ENCODE measurements around the gene PGLYRP2. TPM values are rescaled to one million over a fixed set of nuclear protein-coding genes. Genes with fewer than 3 reads are reported as not detected.

PGLYRP2 gene
- total RNA-seq, 3 donors from 2014 or later (not counting 1 experiment from before 2014, with no cell fraction given), result 0.21 to 0.28 TPM; not detected in 1

GRCh38 chr19:15507068-15508034 is 28.1 kb upstream of the PGLYRP2 start:
- intact Hi-C loops (cut with micrococcal nuclease), result no loop called here
- Mint-ChIP-seq H3K4me1 (peaks cover 18 to 27% of the 10 kb centered on the region in 2 donors), H3K27ac (peak overlapping the region in 1 of 2 donors; percentile 8), H3K4me3 (peak overlapping the region; percentile 85), H3K27me3 (ENCODE audit: low read depth in 2 of 2) (peaks cover 8 to 20% of the 10 kb centered on the region in 2 donors), H3K9me3 (no peaks in the 10 kb centered on the region), H3K36me3 (no peaks in the 10 kb centered on the region)
- no peaks in the 10 kb centered on the region for H3K9me3 ChIP-seq (ENCODE audit: control insufficient read depth, insufficient read depth, low read length)
- H3K27ac ChIP-seq (ENCODE audit: low read length), result no peak overlapping the region
- TF ChIP-seq CTCF (IDR thresholded peaks at IDR 0.05), result no peak
- peaks cover 15% of the 10 kb centered on the region for H3K4me1 ChIP-seq (ENCODE audit: control insufficient read depth, insufficient read depth, low read length)
- DNase-seq, result no peak
- peaks cover 8% of the 10 kb centered on the region for H3K27me3 ChIP-seq (ENCODE audit: control insufficient read depth, insufficient read depth, low read length)
- 85% methylated on average over 14 of the region's 14 CpGs for WGBS (ENCODE audit: insufficient coverage)
- no peak for ATAC-seq
- H3K36me3 ChIP-seq (ENCODE audit: control insufficient read depth, insufficient read depth, low read length), result no peaks in the 10 kb centered on the region
- no peak overlapping the region for H3K4me3 ChIP-seq (ENCODE audit: low read length)

GRCh38 chr19:15506074-15506571 is 26.8 kb upstream of the PGLYRP2 start:
- H3K36me3 ChIP-seq (ENCODE audit: control insufficient read depth, insufficient read depth, low read length), result no peaks in the 10 kb centered on the region
- 93% methylated on average over 5 of the region's 5 CpGs for WGBS (ENCODE audit: insufficient coverage)
- ATAC-seq (no peak), DNase-seq (no peak)
- peaks cover 8 to 26% of the 10 kb centered on the region in 2 donors for H3K27me3 Mint-ChIP-seq (ENCODE audit: low read depth in 2 of 2)
- peaks cover 18 to 27% of the 10 kb centered on the region in 2 donors for H3K4me1 Mint-ChIP-seq
- TF ChIP-seq CTCF (IDR thresholded peaks at IDR 0.05), result no peak
- peaks cover 8% of the 10 kb centered on the region for H3K27me3 ChIP-seq (ENCODE audit: control insufficient read depth, insufficient read depth, low read length)
- H3K27ac Mint-ChIP-seq, result no peak overlapping the region
- no peak overlapping the region for H3K4me3 ChIP-seq (ENCODE audit: low read length)
- no peaks in the 10 kb centered on the region for H3K9me3 Mint-ChIP-seq
- no peaks in the 10 kb centered on the region for H3K36me3 Mint-ChIP-seq
- no peak overlapping the region for H3K4me3 Mint-ChIP-seq
- no peak overlapping the region for H3K27ac ChIP-seq (ENCODE audit: low read length)
- peaks cover 15% of the 10 kb centered on the region for H3K4me1 ChIP-seq (ENCODE audit: control insufficient read depth, insufficient read depth, low read length)
- intact Hi-C loops (cut with micrococcal nuclease), result no loop called here
- no peaks in the 10 kb centered on the region for H3K9me3 ChIP-seq (ENCODE audit: control insufficient read depth, insufficient read depth, low read length)

- Mint-ChIP-seq H3K4me3 (no peak overlapping the region), H3K36me3 (no peaks in the 10 kb centered on the region), H3K9me3 (no peaks in the 10 kb centered on the region), H3K27ac (no peak overlapping the region), H3K27me3 (ENCODE audit: low read depth in 2 of 2) (peaks cover 0 to 9% of the 10 kb centered on the region in 2 donors), H3K4me1 (peaks cover 0 to 8% of the 10 kb centered on the region in 2 donors)
- no peak for TF ChIP-seq CTCF (IDR thresholded peaks at IDR 0.05)
- no peaks in the 10 kb centered on the region for H3K4me1 ChIP-seq (ENCODE audit: control insufficient read depth, insufficient read depth, low read length)
- 77% methylated on average over 1 of the region's 1 CpG for WGBS (ENCODE audit: insufficient coverage)
- DNase-seq (no peak), ATAC-seq (no peak)
- no peaks in the 10 kb centered on the region for H3K9me3 ChIP-seq (ENCODE audit: control insufficient read depth, insufficient read depth, low read length)
- H3K27me3 ChIP-seq (ENCODE audit: control insufficient read depth, insufficient read depth, low read length), result no peaks in the 10 kb centered on the region
- H3K27ac ChIP-seq (ENCODE audit: low read length), result no peak overlapping the region
- no peaks in the 10 kb centered on the region for H3K36me3 ChIP-seq (ENCODE audit: control insufficient read depth, insufficient read depth, low read length)
- no peak overlapping the region for H3K4me3 ChIP-seq (ENCODE audit: low read length)
- intact Hi-C loops (cut with micrococcal nuclease), result no loop called here
These were observed 23.0 kb upstream of the PGLYRP2 start for GRCh38 chr19:15502264-15502663.
